ENCODE data around the gene NOL4L.

DNA sequence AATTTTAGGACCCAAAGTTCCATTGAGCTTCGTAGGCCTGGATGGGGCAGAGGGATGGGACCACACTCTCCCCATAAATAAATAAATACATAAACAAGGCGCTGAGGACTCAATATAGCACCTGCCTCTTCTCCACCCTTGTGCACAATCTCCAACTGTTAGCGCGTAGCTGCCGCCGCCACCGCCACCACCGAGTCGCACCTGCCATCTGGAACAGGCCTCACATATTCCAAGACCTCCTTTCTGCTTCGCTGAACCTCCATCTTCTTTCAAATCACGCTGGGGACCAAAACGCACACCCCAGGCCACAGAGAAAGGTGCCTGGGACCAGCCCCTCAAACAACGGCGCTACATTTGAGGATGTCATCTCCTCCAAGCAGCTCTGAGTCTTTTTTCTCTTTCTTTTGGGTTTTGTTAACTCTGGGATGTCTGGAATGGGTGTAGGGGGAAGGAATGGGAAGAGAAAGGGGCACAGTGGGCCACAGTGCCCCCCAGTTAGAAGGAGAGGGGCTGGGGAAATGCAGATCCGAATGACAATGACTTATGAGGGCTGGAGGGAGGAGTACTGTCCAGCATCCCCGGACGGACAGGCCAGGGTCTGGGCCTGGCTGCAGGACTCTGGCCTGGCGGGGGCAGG lies 49.7 kb downstream of the NOL4L start:
- TF ChIP-seq, protein P1, sequence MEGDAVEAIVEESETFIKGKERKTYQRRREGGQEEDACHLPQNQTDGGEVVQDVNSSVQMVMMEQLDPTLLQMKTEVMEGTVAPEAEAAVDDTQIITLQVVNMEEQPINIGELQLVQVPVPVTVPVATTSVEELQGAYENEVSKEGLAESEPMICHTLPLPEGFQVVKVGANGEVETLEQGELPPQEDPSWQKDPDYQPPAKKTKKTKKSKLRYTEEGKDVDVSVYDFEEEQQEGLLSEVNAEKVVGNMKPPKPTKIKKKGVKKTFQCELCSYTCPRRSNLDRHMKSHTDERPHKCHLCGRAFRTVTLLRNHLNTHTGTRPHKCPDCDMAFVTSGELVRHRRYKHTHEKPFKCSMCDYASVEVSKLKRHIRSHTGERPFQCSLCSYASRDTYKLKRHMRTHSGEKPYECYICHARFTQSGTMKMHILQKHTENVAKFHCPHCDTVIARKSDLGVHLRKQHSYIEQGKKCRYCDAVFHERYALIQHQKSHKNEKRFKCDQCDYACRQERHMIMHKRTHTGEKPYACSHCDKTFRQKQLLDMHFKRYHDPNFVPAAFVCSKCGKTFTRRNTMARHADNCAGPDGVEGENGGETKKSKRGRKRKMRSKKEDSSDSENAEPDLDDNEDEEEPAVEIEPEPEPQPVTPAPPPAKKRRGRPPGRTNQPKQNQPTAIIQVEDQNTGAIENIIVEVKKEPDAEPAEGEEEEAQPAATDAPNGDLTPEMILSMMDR (IDR thresholded peaks at IDR 0.05): no peak
- TF ChIP-seq POLR2A (IDR thresholded peaks at IDR 0.05) (no peak), POLR2AphosphoS5 (IDR thresholded peaks at IDR 0.05) (no peak)
